ENCODE measurements around the gene IGFN1. TPM values are rescaled to one million over a fixed set of nuclear protein-coding genes. Genes with fewer than 3 reads are reported as not detected.
A peak's percentile ranks its signal among the peaks of the same experiment; 100 is the strongest.

The IGFN1 gene
- total and polyA plus RNA-seq, 2 of the 4 experiments (the other 2 are of a cell fraction) = 0.05 TPM; not detected in 1

DNA sequence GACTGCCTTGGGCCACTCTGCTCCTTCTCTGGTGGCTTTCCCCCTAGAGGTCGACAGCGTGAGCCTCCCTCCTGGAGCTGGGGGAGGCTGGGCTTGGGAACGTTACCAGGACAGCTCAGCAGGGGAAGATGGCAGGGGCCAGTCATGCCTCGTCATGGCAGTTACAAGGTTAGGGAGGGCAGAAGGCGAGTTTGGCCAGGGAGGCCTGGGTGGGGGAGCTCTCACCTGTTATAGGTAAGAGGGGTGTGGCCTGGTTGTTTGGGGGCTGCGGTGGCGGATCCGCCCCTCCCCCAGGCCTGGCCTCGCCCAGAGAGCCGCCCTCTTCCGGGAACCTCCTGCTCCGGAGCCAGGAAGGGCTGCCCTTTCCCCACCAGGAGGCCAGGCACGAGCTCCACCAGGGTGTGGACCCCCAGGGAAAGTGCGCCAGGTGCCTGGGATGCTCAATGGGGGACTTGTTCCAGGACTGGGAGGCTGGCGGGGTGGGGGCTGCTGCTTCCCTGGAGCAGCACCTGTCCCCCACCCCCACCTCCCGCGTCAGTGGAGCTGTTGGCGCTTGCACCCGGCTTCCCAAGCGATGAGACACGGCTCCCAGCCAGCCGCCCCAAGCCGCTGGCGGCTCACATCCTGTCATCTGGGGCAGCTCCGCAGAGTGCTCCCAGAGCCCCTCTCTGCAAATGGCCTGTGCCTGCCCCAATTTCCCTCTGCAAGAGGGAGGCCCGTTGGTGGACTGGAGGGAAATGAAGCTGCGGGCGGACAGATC is 69.0 kb downstream of the IGFN1 start:
- POLR2A ChIA-PET (ENCODE audit: unreplicated experiment) = no interaction called here
- Histone ChIP-seq H3K56ac (ENCODE audit: extremely low read depth, insufficient read depth, low read length) (no peak overlapping the region), H2BK5ac (ENCODE audit: low read depth, low read length, poor library complexity, severe bottlenecking) (no peak overlapping the region), H3K23ac (ENCODE audit: low read depth, low read length) (no peak overlapping the region), H4K91ac (ENCODE audit: insufficient read depth, low read depth, low read length) (no peak overlapping the region), H3K14ac (replicated peaks; ENCODE audit: low read depth, low read length) (no peak overlapping the region), H3K4me3 (ENCODE audit: insufficient read depth, low read depth, low read length) (no peak overlapping the region), H3K79me1 (ENCODE audit: low read depth in 1 of 2, low read length in 2 of 2) (no peaks in the 10 kb centered on the region), H3K18ac (ENCODE audit: low read depth, low read length) (no peak overlapping the region), H3K9ac (ENCODE audit: low read depth, low read length) (no peak overlapping the region), H3K4me2 (ENCODE audit: low read depth, low read length) (no peak overlapping the region), H2AK5ac (ENCODE audit: low read depth, low read length) (no peak overlapping the region), H3K4ac (ENCODE audit: low read depth, low read length) (no peak overlapping the region), H2BK20ac (ENCODE audit: low read depth, low read length) (no peak overlapping the region), H2AK9ac (replicated peaks; ENCODE audit: low read depth, low read length, poor library complexity) (peak overlapping the region; percentile 82), H4K5ac (ENCODE audit: low read depth, low read length) (no peak overlapping the region), H3K27me3 (ENCODE audit: control insufficient read depth, insufficient read depth, low read length) (peaks cover 2% of the 10 kb centered on the region; the same call in 1 of the 2 replicates), H3K36me3 (ENCODE audit: control insufficient read depth, insufficient read depth, low read length) (no peaks in the 10 kb centered on the region), H2BK120ac (ENCODE audit: low read depth, low read length) (no peak overlapping the region), H3K9me3 (ENCODE audit: control insufficient read depth, insufficient read depth, low read length) (no peaks in the 10 kb centered on the region), H3K27ac (ENCODE audit: insufficient read depth, low read length) (no peak overlapping the region), H3K9me1 (ENCODE audit: insufficient read depth, low read length) (0 out of 2 replicates have a peak, but pooled peaks cover 9% of the 10 kb centered on the region), H3K4me1 (ENCODE audit: control insufficient read depth, insufficient read depth, low read length) (peaks cover 6% of the 10 kb centered on the region), H2AFZ (replicated peaks; ENCODE audit: low read length, poor library complexity) (peak overlapping the region; percentile 86), H2BK15ac (ENCODE audit: low read depth, low read length) (no peak overlapping the region), H4K20me1 (ENCODE audit: insufficient read depth, low read length) (no peaks in the 10 kb centered on the region), H4K8ac (ENCODE audit: low read depth in 2 of 2, low read length in 2 of 2) (no peak overlapping the region)
- no TSS peak for BruUV-seq (replicated peaks)
- CTCF ChIA-PET = interaction anchor here (0.8 kb wide), 1 partner anchor 10 kb away, joined by 3 read pairs; no protein-coding TSS in a partner anchor
- in situ Hi-C loops (cut with MboI; ENCODE audit: low sequenced_read_pairs) = loop anchor here (5.0 kb wide), 1 partner anchor 93 kb away; no protein-coding TSS in a partner anchor
- DNase-seq (peak; percentile 43), ATAC-seq (ENCODE audit: low read depth) (peak; percentile 35; the same call in 1 of the 2 replicates)
- TF ChIP-seq MXI1 (IDR thresholded peaks at IDR 0.05; ENCODE audit: borderline replicate concordance, low read depth, low read length) (no peak), MAZ (IDR thresholded peaks at IDR 0.05; ENCODE audit: borderline replicate concordance, low read depth, low read length) (peak; percentile 31; the same call in 1 of the 2 replicates)
- WGBS, 2 experiments (ENCODE audit: extremely low coverage in 2 of 2, insufficient read length in 1 of 2) = 38% methylated on average over 5 of the region's 28 CpGs; no CpG with 5 or more reads in 1 of the 2 experiments
- dilution Hi-C loops (cut with HindIII; ENCODE audit: low sequenced_read_pairs, unreplicated experiment) = no loop called here
- intact Hi-C loops (cut with micrococcal nuclease) = loop anchor here (10.0 kb wide), 1 partner anchor 1175 kb away; no protein-coding TSS in a partner anchor
